GM21381 (cell line): ENCODE measurements around the gene ARFGEF3.

ENCODE experiments used
- ATAC-seq: cut with Tn5 transposase; IDR thresholded peaks from one replicate; pipeline ENCODE4 v1.9.1; 2021; ENCODE audit warnings: mild to moderate bottlenecking, moderate library complexity; ENCODE audit not compliant: unreplicated experiment

The ARFGEF3 gene

GRCh38 chr6:138162955-138163575 is 1.3 kb downstream of the ARFGEF3 start:
- no peak for ATAC-seq

- ATAC-seq = no peak
These were observed 13.9 kb downstream of the ARFGEF3 start for GRCh38 chr6:138175596-138175995.

- ATAC-seq = no peak
These were observed 15.0 kb downstream of the ARFGEF3 start for GRCh38 chr6:138176652-138177232.

GRCh38 chr6:138182939-138183789 is 21.4 kb downstream of the ARFGEF3 start:
- no peak for ATAC-seq

- ATAC-seq = no peak
These were observed 22.0 kb downstream of the ARFGEF3 start for GRCh38 chr6:138183790-138184134.

GRCh38 chr6:138184230-138184629 is 22.5 kb downstream of the ARFGEF3 start:
- no peak for ATAC-seq

GRCh38 chr6:138187156-138187555 is 25.4 kb downstream of the ARFGEF3 start:
- no peak for ATAC-seq

GRCh38 chr6:138188278-138188941 is 26.7 kb downstream of the ARFGEF3 start:
- no peak for ATAC-seq

- ATAC-seq = no peak
These were observed 32.5 kb downstream of the ARFGEF3 start for GRCh38 chr6:138194287-138194686.

GRCh38 chr6:138196122-138196738 is 34.5 kb downstream of the ARFGEF3 start:
- ATAC-seq = no peak

- no peak for ATAC-seq
These were observed 35.8 kb downstream of the ARFGEF3 start for GRCh38 chr6:138197570-138197969.

GRCh38 chr6:138198430-138199091 is 36.8 kb downstream of the ARFGEF3 start:
- ATAC-seq = no peak

- ATAC-seq = no peak
These were observed 40.1 kb downstream of the ARFGEF3 start for GRCh38 chr6:138201836-138202235.

GRCh38 chr6:138203315-138203714 is 41.6 kb downstream of the ARFGEF3 start:
- no peak for ATAC-seq

GRCh38 chr6:138204303-138204702 is 42.6 kb downstream of the ARFGEF3 start:
- no peak for ATAC-seq

- no peak for ATAC-seq
These were observed 43.1 kb downstream of the ARFGEF3 start for GRCh38 chr6:138204792-138205384.

GRCh38 chr6:138205437-138206094 is 43.8 kb downstream of the ARFGEF3 start:
- ATAC-seq = no peak

GRCh38 chr6:138206862-138207261 is 45.1 kb downstream of the ARFGEF3 start:
- ATAC-seq = no peak

GRCh38 chr6:138211048-138211581 is 49.4 kb downstream of the ARFGEF3 start:
- no peak for ATAC-seq
